AG04450 (cell line): ENCODE measurements around the gene COG5. TPM values are rescaled to one million over a fixed set of nuclear protein-coding genes. Genes with fewer than 3 reads are reported as not detected.

ENCODE experiments used
- CTCF ChIA-PET: fragments of 300-600, 350-600 bp; formaldehyde crosslinking; extraction: SDS; loops from one replicate; lab custom pipeline; 2022; ENCODE audit warnings: antibody characterized with exemption, inconsistent platforms; lab: Charles Lee
- POLR2A ChIA-PET: fragments of 350-600 bp; formaldehyde crosslinking; extraction: SDS; loops from one replicate; lab custom pipeline; 2021; ENCODE audit warnings: antibody characterized with exemption, inconsistent platforms; lab: Yijun Ruan, JAX
- DNase-seq: peaks from one replicate; pipeline ENCODE4 v3.0.0-alpha.2; 2011; ENCODE audit warnings: low read depth, low spot score
- H3K27ac ChIP-seq: one replicate; pipeline ENCODE4 v1.5.1; 2012; ENCODE audit warnings: low read depth, low read length, control low read depth
- H3K27me3 ChIP-seq: one replicate; pipeline ENCODE4 v1.6.0; 2012; ENCODE audit warnings: low read length; ENCODE audit not compliant: control insufficient read depth, insufficient read depth
- H3K4me3 ChIP-seq: 2 replicates; pipeline ENCODE4 v1.5.1; 2011; ENCODE audit warnings: mild to moderate bottlenecking, low read depth, low read length, control low read depth
- H3K9me3 ChIP-seq: 2 replicates; pipeline ENCODE4 v1.5.1; 2012; ENCODE audit warnings: low read length; ENCODE audit not compliant: control insufficient read depth, insufficient read depth
- polyA plus RNA-seq: library from polyadenylated mRNA; depleted of rRNA; stranded (reverse); fragments of >200 nt; gene quantifications from 2 replicates; pipeline ENCODE4 v1.2.3, GENCODE V29; 2011
- TF ChIP-seq, protein P1 (sequence below): IDR thresholded peaks from 2 replicates; pipeline ENCODE4 v1.5.1; 2011; ENCODE audit warnings: low read depth, low read length, control low read depth, inconsistent platforms

Gene COG5
- polyA plus RNA-seq, 1 experiment, result 55.2 TPM

DNA sequence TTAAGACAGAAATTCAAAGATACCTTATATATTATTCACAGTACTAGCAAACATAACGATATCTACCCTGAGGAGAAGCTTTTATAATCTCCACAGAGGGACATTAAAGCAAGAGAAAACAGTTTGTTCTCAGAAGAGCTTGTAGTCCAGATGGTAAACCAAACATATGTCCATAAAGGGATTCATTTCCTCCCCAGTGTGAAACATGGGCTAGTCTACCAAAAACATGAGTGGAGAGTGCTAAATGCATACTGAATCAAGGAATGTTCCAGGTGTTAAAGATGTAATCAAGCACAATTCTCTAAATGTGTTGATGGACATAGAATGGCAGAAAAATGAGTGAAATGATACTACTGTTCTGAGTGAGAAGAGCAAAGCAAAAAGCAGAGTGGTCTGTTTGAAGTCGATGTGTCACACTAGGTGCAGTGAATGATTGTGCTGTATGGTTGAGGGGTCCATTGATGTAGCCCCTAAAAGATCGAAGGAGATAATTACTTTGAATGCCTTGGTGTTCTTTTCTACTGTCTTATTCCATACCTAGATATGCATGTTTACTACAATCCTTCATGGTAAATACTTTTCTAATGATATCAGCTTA is 41.6 kb upstream of the COG5 start:
- no peaks in the 10 kb centered on the region for H3K27me3 ChIP-seq
- no peak overlapping the region for H3K4me3 ChIP-seq
- ChIA-PET CTCF (interaction anchor here (1.0 to 2.2 kb wide), 3 partner anchors 40 to 270 kb away, joined by 3 to 8 read pairs (median 6); no protein-coding TSS in a partner anchor), POLR2A (no interaction called here)
- H3K27ac ChIP-seq, result no peak overlapping the region
- DNase-seq, result no peak
- H3K9me3 ChIP-seq, result no peaks in the 10 kb centered on the region
- TF ChIP-seq, protein P1, sequence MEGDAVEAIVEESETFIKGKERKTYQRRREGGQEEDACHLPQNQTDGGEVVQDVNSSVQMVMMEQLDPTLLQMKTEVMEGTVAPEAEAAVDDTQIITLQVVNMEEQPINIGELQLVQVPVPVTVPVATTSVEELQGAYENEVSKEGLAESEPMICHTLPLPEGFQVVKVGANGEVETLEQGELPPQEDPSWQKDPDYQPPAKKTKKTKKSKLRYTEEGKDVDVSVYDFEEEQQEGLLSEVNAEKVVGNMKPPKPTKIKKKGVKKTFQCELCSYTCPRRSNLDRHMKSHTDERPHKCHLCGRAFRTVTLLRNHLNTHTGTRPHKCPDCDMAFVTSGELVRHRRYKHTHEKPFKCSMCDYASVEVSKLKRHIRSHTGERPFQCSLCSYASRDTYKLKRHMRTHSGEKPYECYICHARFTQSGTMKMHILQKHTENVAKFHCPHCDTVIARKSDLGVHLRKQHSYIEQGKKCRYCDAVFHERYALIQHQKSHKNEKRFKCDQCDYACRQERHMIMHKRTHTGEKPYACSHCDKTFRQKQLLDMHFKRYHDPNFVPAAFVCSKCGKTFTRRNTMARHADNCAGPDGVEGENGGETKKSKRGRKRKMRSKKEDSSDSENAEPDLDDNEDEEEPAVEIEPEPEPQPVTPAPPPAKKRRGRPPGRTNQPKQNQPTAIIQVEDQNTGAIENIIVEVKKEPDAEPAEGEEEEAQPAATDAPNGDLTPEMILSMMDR, result no peak

DNA sequence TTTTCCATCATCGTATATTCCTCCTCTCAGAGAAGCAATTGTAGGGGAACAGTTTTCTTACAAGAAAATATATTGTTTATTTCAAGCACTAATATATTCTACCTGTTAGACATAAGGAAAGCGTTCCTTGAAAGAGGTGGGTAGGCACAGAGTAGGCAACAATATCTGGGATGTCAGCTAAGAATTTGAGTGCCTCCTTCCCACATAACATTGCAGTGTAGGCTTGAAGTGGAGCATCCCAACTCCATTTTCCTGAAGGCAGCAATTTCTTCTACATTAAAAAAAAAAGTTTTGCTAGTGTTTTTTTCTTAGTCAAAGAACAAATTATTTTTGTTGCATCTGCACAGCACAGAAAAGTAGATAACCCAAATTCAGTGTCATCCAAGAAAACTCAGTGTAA is 37.1 kb upstream of the COG5 start:
- ChIA-PET POLR2A (no interaction called here), CTCF (no interaction called here)
- Histone ChIP-seq H3K27me3 (no peaks in the 10 kb centered on the region), H3K9me3 (no peaks in the 10 kb centered on the region), H3K4me3 (no peak overlapping the region), H3K27ac (no peak overlapping the region)
- TF ChIP-seq, protein P1, result no peak
- DNase-seq, result no peak

DNA sequence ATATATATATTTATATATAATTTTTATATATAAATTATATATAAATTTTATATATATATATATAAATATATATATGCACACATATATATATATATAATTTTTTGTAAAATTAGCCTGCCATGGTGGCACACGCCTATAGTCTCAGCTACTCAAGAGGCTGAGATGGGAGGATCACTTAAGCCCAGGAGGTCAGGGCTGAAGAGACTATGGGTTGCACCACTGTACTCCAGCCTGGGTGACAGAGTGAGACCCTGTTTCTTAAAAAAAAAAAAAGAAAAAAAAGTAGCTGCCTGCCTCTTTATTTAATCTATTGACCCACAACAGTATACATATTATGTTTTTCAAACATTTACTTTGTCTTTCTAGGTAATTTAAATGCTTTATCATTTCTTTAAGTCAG is 35.5 kb upstream of the COG5 start:
- CTCF ChIA-PET, result no interaction called here
- Histone ChIP-seq H3K9me3 (no peaks in the 10 kb centered on the region), H3K4me3 (no peak overlapping the region), H3K27me3 (no peaks in the 10 kb centered on the region), H3K27ac (no peak overlapping the region)
- POLR2A ChIA-PET, result no interaction called here
- TF ChIP-seq, protein P1, result no peak
- DNase-seq, result no peak

DNA sequence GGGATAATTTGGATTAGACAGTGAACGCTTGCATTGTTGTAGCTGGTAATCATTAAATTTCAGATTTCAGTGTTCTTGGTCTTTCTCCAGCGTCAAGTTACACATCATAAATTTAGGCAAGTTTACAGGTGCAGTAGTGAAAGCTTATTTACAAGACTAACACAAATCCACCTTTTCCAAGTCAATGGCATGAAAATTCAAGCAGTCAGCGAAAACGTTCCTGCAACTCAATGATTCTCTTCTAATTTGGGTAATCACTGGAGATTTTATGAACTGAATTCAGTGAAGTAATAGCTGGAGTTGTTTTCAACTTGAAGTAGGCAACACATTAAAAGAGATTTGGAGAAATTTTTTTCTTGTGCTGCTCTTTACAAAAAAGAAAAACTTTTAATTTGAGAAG is 34.2 kb upstream of the COG5 start:
- TF ChIP-seq, protein P1, result no peak
- H3K27ac ChIP-seq, result no peak overlapping the region
- CTCF ChIA-PET, result no interaction called here
- H3K9me3 ChIP-seq, result no peaks in the 10 kb centered on the region
- DNase-seq, result no peak
- H3K4me3 ChIP-seq, result no peak overlapping the region
- no peaks in the 10 kb centered on the region for H3K27me3 ChIP-seq
- POLR2A ChIA-PET, result no interaction called here

DNA sequence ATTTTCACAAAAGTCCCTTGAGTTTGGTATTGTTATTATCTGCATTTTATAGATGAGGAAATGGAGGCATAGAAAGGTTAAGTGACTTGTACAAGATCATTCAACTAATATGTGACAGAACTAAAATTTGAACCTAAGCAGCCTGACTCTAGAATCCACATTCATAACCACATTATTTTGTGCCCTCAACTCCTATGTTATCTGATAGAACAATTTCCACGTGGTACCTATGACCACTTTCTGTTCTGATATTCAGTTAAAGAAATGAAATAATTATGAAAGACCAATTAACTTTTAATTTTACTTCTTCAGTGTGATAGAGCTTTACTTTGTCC is 33.8 kb upstream of the COG5 start:
- CTCF ChIA-PET, result interaction anchor here (1.1 kb wide), 1 partner anchor 135 kb away, joined by 3 read pairs; no protein-coding TSS in a partner anchor
- no peak overlapping the region for H3K27ac ChIP-seq
- POLR2A ChIA-PET, result no interaction called here
- TF ChIP-seq, protein P1, result no peak
- no peak overlapping the region for H3K4me3 ChIP-seq
- no peaks in the 10 kb centered on the region for H3K27me3 ChIP-seq
- H3K9me3 ChIP-seq, result no peaks in the 10 kb centered on the region
- DNase-seq, result no peak
